HCT116 (cell line): ENCODE data around the gene BRINP3. TPM values are rescaled to one million over a fixed set of nuclear protein-coding genes. Genes with fewer than 3 reads are reported as not detected.

Source experiments
- ATAC-seq: fragments of 200-7000 bp; cut with Tn5 transposase; 2 replicates; pipeline ENCODE4 v1.9.1; 2020; ENCODE audit warnings: mild to moderate bottlenecking, moderate library complexity
- BruUV-seq: library from RNA; stranded (reverse); fragments of 400-500 nt; replicated peaks from 2 replicates; lab custom pipeline; 2021; lab: Mats Ljungman, UMichigan
- CTCF ChIA-PET: fragments of 300-600 bp; sonication (Branson Sonifier 250); formaldehyde crosslinking; loops from one replicate; lab custom pipeline; 2021; ENCODE audit warnings: antibody characterized with exemption; lab: Charles Lee
- POLR2A ChIA-PET: fragments of 300-600, 350-600 bp; sonication (Branson Sonifier 250); formaldehyde crosslinking; loops from one replicate; lab custom pipeline; 2021; ENCODE audit warnings: antibody characterized with exemption; lab: Charles Lee
- RAD21 ChIA-PET, 2 experiments: fragments of 300-600 bp; sonication (Branson Sonifier 250); formaldehyde crosslinking; loops; one replicate each; lab custom pipeline; 2023; ENCODE audit warnings: low total read pairs in 2 of 2; ENCODE audit not compliant: uncharacterized antibody in 2 of 2, unreplicated experiment in 2 of 2, low non-redundant PET in 1 of 2; lab: Charles Lee
- DNase-seq: peaks from one replicate; pipeline ENCODE4 v3.0.0-alpha.2; 2010; ENCODE audit warnings: low read depth, low spot score
- H2AFZ ChIP-seq: fragments of 200-600 bp; shearing (Covaris generic), sonication (generic); 2 replicates; pipeline ENCODE4 v1.6.1; 2017; ENCODE audit warnings: low read depth, mixed run types, mixed read lengths, antibody characterized with exemption, low read length; ENCODE audit not compliant: poor library complexity, severe bottlenecking
- H3K27ac ChIP-seq: 2 replicates; pipeline ENCODE4 v1.5.1; 2012; ENCODE audit warnings: low read depth, low read length
- H3K27me3 ChIP-seq: fragments of 200-600 bp; sonication (generic); 2 replicates; pipeline ENCODE4 v1.6.1; 2016; ENCODE audit warnings: mixed run types, low read length, mixed read lengths; ENCODE audit not compliant: insufficient read depth
- H3K36me3 ChIP-seq, 2 experiments: fragments of 200-500 bp in 1 of 2; fragments of 200-600 bp in 1 of 2; sonication (Bioruptor generic) in 1 of 2; sonication (generic) in 1 of 2; 2 replicates each; pipeline versions ENCODE4 v1.5.1 to v1.6.1; 2014 to 2016; ENCODE audit warnings: low read length in 2 of 2, inconsistent platforms in 1 of 2, mixed read lengths in 1 of 2, mixed run types in 1 of 2; ENCODE audit not compliant: insufficient read depth in 2 of 2, control insufficient read depth in 1 of 2
- H3K4me1 ChIP-seq, 2 experiments: fragments of 200-600 bp in 1 of 2; sonication (generic) in 1 of 2; 2 replicates each; pipeline versions ENCODE4 v1.5.1 to v1.6.1; 2012 to 2017; ENCODE audit warnings: low read length in 2 of 2, inconsistent platforms in 1 of 2, mild to moderate bottlenecking in 1 of 2, mixed read lengths in 1 of 2, mixed run types in 1 of 2, moderate library complexity in 1 of 2; ENCODE audit not compliant: insufficient read depth in 2 of 2, control insufficient read depth in 1 of 2
- H3K4me2 ChIP-seq: fragments of 200-600 bp; sonication (generic); 2 replicates; pipeline ENCODE4 v1.6.1; 2017; ENCODE audit warnings: mixed run types, low read length, mixed read lengths
- H3K4me3 ChIP-seq, 2 experiments: fragments of 200-600 bp in 1 of 2; sonication (generic) in 1 of 2; replicated peaks in 1 of 2; 2 replicates each; pipeline ENCODE4 v1.5.1; 2011 to 2016; ENCODE audit warnings: low read length in 2 of 2, control low read depth in 1 of 2, low read depth in 1 of 2, mild to moderate bottlenecking in 1 of 2, mixed read lengths in 1 of 2, mixed run types in 1 of 2
- H3K79me2 ChIP-seq: fragments of 200-600 bp; sonication (generic); 2 replicates; pipeline ENCODE4 v1.6.1; 2017; ENCODE audit warnings: mild to moderate bottlenecking, mixed run types, low read length, moderate library complexity, mixed read lengths; ENCODE audit not compliant: insufficient read depth
- H3K9ac ChIP-seq: fragments of 200-600 bp; sonication (generic); 2 replicates; pipeline ENCODE4 v1.6.1; 2016; ENCODE audit warnings: low read length, mixed read lengths
- H3K9me2 ChIP-seq: fragments of 200-600 bp; sonication (generic), shearing (Covaris generic); 2 replicates; pipeline ENCODE4 v1.6.1; 2017; ENCODE audit warnings: mixed run types, mild to moderate bottlenecking, moderate library complexity; ENCODE audit not compliant: insufficient read depth
- H3K9me3 ChIP-seq, 2 experiments: fragments of 200-500 bp in 1 of 2; fragments of 200-600 bp in 1 of 2; sonication (Bioruptor generic) in 1 of 2; sonication (generic) in 1 of 2; 2 replicates each; pipeline ENCODE4 v1.6.1; 2014 to 2017; ENCODE audit warnings: low read length in 2 of 2, mixed read lengths in 2 of 2, inconsistent platforms in 1 of 2, low read depth in 1 of 2, mild to moderate bottlenecking in 1 of 2, mixed run types in 1 of 2, moderate library complexity in 1 of 2; ENCODE audit not compliant: control insufficient read depth in 1 of 2, insufficient read depth in 1 of 2
- H4K20me1 ChIP-seq: fragments of 200-600 bp; sonication (generic), shearing (Covaris generic); 2 replicates; pipeline ENCODE4 v1.6.1; 2017; ENCODE audit warnings: mixed run types, mild to moderate bottlenecking, moderate library complexity; ENCODE audit not compliant: insufficient read depth
- CBX3 ChIP-seq: IDR thresholded peaks from 2 replicates; pipeline ENCODE4 v1.6.1; 2012; ENCODE audit warnings: low read depth
- EGR1 ChIP-seq: IDR thresholded peaks from 2 replicates; pipeline ENCODE4 v1.6.1; 2012; ENCODE audit warnings: low read depth
- ELF1 ChIP-seq: IDR thresholded peaks from 2 replicates; pipeline ENCODE4 v1.6.1; 2012; ENCODE audit warnings: low read depth, borderline replicate concordance
- EZH2 ChIP-seq: fragments of 200-600 bp; sonication (generic); IDR thresholded peaks from 2 replicates; pipeline ENCODE4 v1.6.1; 2017; ENCODE audit warnings: antibody characterized with exemption, mixed run types
- FOSL1 ChIP-seq: IDR thresholded peaks from 2 replicates; pipeline ENCODE4 v1.6.1; 2012; ENCODE audit warnings: low read depth
- JUND ChIP-seq: IDR thresholded peaks from 2 replicates; pipeline ENCODE4 v1.6.1; 2012
- POLR2A ChIP-seq: IDR thresholded peaks from 2 replicates; pipeline ENCODE4 v1.7.0; 2011; ENCODE audit warnings: borderline replicate concordance; ENCODE audit not compliant: insufficient read depth, insufficient read length; ENCODE audit errors: extremely low read depth
- POLR2AphosphoS5 ChIP-seq: IDR thresholded peaks from 2 replicates; pipeline ENCODE4 v1.6.1; 2011; ENCODE audit warnings: mild to moderate bottlenecking, low read depth, low read length, moderate library complexity
- RAD21 ChIP-seq: IDR thresholded peaks from 2 replicates; pipeline ENCODE4 v1.6.1; 2012; ENCODE audit warnings: low read depth, mild to moderate bottlenecking
- REST ChIP-seq: IDR thresholded peaks from 2 replicates; pipeline ENCODE4 v1.6.1; 2012; ENCODE audit warnings: low read depth
- SIN3A ChIP-seq: IDR thresholded peaks from 2 replicates; pipeline ENCODE4 v1.6.1; 2012; ENCODE audit warnings: low read depth
- SP1 ChIP-seq: IDR thresholded peaks from 2 replicates; pipeline ENCODE4 v1.6.1; 2012; ENCODE audit warnings: low read depth
- SRF ChIP-seq: IDR thresholded peaks from 2 replicates; pipeline ENCODE4 v1.6.1; 2012; ENCODE audit warnings: low read depth
- TCF7L2 ChIP-seq: IDR thresholded peaks from 2 replicates; pipeline ENCODE4 v1.7.0; 2011; ENCODE audit warnings: borderline replicate concordance, inconsistent platforms; ENCODE audit not compliant: insufficient read depth, insufficient read length; ENCODE audit errors: extremely low read depth
- ZBTB33 ChIP-seq: IDR thresholded peaks from 2 replicates; pipeline ENCODE4 v1.6.1; 2011; ENCODE audit warnings: mild to moderate bottlenecking, low read length, moderate library complexity; ENCODE audit not compliant: insufficient replicate concordance; ENCODE audit errors: extremely low read depth
- ZFX ChIP-seq: fragments of 450-650 bp; IDR thresholded peaks from 2 replicates; pipeline ENCODE4 v1.6.1; 2017
- ZNF274 ChIP-seq: fragments of 200-500 bp; sonication (Bioruptor generic); IDR thresholded peaks from 2 replicates; pipeline ENCODE4 v1.6.1; 2014; ENCODE audit warnings: mild to moderate bottlenecking, low read depth, low read length, inconsistent platforms
- intact Hi-C: fragments of 100-400 bp; cut with micrococcal nuclease; formaldehyde crosslinking; loops from 2 replicates; pipeline ENCODE4 v1.10.0; 2022
- total RNA-seq: library from RNA; stranded (reverse); gene quantifications from one replicate; pipeline ENCODE4 v1.2.1, GENCODE V29; 2021; ENCODE audit not compliant: unreplicated experiment
- TF ChIP-seq, protein P1 (sequence below): IDR thresholded peaks from 2 replicates; pipeline ENCODE4 v1.6.1; 2012
- TF ChIP-seq, protein P2 (sequence below): IDR thresholded peaks from 2 replicates; pipeline ENCODE4 v1.6.1; 2012
- TF ChIP-seq, protein P3 (sequence below), 3 experiments: fragments of 200-600 bp in 1 of 3; sonication (generic) in 1 of 3; IDR thresholded peaks in 2 of 3; conservative IDR thresholded peaks in 1 of 3; 2 replicates each; pipeline ENCODE4 v1.5.1; 2012 to 2017; ENCODE audit warnings: low read depth in 2 of 3, low read length in 2 of 3, antibody characterized with exemption in 1 of 3, borderline replicate concordance in 1 of 3, control low read depth in 1 of 3, mild to moderate bottlenecking in 1 of 3, mixed read lengths in 1 of 3, mixed run types in 1 of 3, moderate library complexity in 1 of 3; ENCODE audit not compliant: insufficient read depth in 1 of 3

BRINP3 gene
- total RNA-seq, 1 experiment from 2014 or later: not detected

GRCh38 chr1:190170321-190170720 is 307.3 kb downstream of the BRINP3 start:
- DNase-seq (no peak), ATAC-seq (no peak)
- no peaks in the 10 kb centered on the region for H3K36me3 ChIP-seq
- no peaks in the 10 kb centered on the region for H3K27me3 ChIP-seq
- TF ChIP-seq, protein P1, sequence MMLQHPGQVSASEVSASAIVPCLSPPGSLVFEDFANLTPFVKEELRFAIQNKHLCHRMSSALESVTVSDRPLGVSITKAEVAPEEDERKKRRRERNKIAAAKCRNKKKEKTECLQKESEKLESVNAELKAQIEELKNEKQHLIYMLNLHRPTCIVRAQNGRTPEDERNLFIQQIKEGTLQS: no peak
- TF ChIP-seq REST (no peak), SRF (no peak), EGR1 (no peak), JUND (no peak), SP1 (no peak), POLR2A (no peak), CBX3 (no peak), FOSL1 (no peak), ELF1 (no peak), EZH2 (no peak), ZNF274 (no peak), ZBTB33 (no peak), TCF7L2 (no peak), RAD21 (no peak), POLR2AphosphoS5 (no peak), SIN3A (no peak), ZFX (no peak)
- TF ChIP-seq, protein P2, sequence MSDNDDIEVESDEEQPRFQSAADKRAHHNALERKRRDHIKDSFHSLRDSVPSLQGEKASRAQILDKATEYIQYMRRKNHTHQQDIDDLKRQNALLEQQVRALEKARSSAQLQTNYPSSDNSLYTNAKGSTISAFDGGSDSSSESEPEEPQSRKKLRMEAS: no peak
- TF ChIP-seq, protein P3, sequence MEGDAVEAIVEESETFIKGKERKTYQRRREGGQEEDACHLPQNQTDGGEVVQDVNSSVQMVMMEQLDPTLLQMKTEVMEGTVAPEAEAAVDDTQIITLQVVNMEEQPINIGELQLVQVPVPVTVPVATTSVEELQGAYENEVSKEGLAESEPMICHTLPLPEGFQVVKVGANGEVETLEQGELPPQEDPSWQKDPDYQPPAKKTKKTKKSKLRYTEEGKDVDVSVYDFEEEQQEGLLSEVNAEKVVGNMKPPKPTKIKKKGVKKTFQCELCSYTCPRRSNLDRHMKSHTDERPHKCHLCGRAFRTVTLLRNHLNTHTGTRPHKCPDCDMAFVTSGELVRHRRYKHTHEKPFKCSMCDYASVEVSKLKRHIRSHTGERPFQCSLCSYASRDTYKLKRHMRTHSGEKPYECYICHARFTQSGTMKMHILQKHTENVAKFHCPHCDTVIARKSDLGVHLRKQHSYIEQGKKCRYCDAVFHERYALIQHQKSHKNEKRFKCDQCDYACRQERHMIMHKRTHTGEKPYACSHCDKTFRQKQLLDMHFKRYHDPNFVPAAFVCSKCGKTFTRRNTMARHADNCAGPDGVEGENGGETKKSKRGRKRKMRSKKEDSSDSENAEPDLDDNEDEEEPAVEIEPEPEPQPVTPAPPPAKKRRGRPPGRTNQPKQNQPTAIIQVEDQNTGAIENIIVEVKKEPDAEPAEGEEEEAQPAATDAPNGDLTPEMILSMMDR (IDR thresholded peaks at IDR 0.05 in 2 of 3, conservative IDR thresholded peaks at IDR 0.05 in 1 of 3; ENCODE audit: borderline replicate concordance in 1 of 3, insufficient read depth in 1 of 3, low read depth in 2 of 3, low read length in 2 of 3): no peak
- no peak overlapping the region for H2AFZ ChIP-seq
- POLR2A ChIA-PET: no interaction called here
- peaks cover 0 to 7% of the 10 kb centered on the region in 2 experiments; a peak in 1 of 4 replicates for H3K4me1 ChIP-seq
- H3K79me2 ChIP-seq: no peaks in the 10 kb centered on the region
- H3K27ac ChIP-seq: no peak overlapping the region
- H4K20me1 ChIP-seq: no peaks in the 10 kb centered on the region
- H3K9me2 ChIP-seq: no peaks in the 10 kb centered on the region
- CTCF ChIA-PET: no interaction called here
- no peaks in the 10 kb centered on the region for H3K9me3 ChIP-seq
- intact Hi-C loops: no loop called here
- H3K9ac ChIP-seq: no peak overlapping the region
- BruUV-seq: no TSS peak
- no peak overlapping the region for H3K4me3 ChIP-seq
- no peak overlapping the region for H3K4me2 ChIP-seq
- RAD21 ChIA-PET: no interaction called here
